Stomach (tissue), 4 donors: ENCODE data around the gene NDUFA8.

ENCODE experiments used
- EP300 ChIP-seq: sonication (generic); formaldehyde crosslinking; IDR thresholded peaks from one replicate; pipeline ENCODE4 v1.6.1; 2017; ENCODE audit warnings: antibody characterized with exemption
- TF ChIP-seq, protein P1 (sequence below), 7 experiments: fragments of 450-650 bp in 4 of 7; fragments of 200-600 bp in 3 of 7; sonication (generic) in 3 of 7; IDR thresholded peaks; one replicate each; pipeline ENCODE4 v1.5.1; 2016 to 2019; ENCODE audit warnings: antibody characterized with exemption in 7 of 7, control low read depth in 2 of 7, mild to moderate bottlenecking in 1 of 7

DNA sequence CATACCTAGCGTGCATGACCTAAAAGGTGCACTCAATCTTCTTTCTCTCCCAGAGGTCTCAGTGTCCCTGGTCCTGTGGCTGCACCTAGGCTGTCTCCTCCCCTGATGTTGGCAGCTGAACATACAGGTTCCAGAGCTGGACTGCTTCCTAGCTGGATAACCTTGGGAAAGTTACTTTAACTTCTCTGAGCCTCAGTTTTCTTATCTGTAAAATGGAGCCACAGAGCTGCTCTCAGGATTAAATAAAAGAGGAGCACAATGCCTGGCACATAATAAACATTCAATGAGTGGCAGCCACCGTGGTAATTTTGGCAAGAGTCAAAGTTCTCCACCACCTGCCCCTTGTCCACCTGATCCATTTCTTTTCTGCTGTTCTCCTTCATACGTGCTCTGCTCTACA, 14.1 kb upstream of the NDUFA8 start:
- TF ChIP-seq, protein P1, sequence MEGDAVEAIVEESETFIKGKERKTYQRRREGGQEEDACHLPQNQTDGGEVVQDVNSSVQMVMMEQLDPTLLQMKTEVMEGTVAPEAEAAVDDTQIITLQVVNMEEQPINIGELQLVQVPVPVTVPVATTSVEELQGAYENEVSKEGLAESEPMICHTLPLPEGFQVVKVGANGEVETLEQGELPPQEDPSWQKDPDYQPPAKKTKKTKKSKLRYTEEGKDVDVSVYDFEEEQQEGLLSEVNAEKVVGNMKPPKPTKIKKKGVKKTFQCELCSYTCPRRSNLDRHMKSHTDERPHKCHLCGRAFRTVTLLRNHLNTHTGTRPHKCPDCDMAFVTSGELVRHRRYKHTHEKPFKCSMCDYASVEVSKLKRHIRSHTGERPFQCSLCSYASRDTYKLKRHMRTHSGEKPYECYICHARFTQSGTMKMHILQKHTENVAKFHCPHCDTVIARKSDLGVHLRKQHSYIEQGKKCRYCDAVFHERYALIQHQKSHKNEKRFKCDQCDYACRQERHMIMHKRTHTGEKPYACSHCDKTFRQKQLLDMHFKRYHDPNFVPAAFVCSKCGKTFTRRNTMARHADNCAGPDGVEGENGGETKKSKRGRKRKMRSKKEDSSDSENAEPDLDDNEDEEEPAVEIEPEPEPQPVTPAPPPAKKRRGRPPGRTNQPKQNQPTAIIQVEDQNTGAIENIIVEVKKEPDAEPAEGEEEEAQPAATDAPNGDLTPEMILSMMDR (IDR thresholded peaks at IDR 0.05): no peak
- no peak for TF ChIP-seq EP300
